B cell (primary cell): ENCODE measurements around the gene CASZ1. TPM values are rescaled to one million over a fixed set of nuclear protein-coding genes. Genes with fewer than 3 reads are reported as not detected.

Experiments used
- ATAC-seq: fragments of 200-7000 bp; cut with Tn5 transposase; one replicate; pipeline ENCODE4 v1.10.0; 2021; ENCODE audit warnings: low read depth, mild to moderate bottlenecking, moderate number of reproducible peaks, moderate library complexity
- CTCF ChIA-PET: fragments of 350-600 bp; sonication (Branson Sonifier 250); formaldehyde crosslinking; loops from one replicate; lab custom pipeline; 2021; ENCODE audit warnings: antibody characterized with exemption, inconsistent platforms; lab: Charles Lee
- POLR2A ChIA-PET: fragments of 350-600 bp; sonication (Branson Sonifier 250); formaldehyde crosslinking; loops from one replicate; lab custom pipeline; 2021; ENCODE audit warnings: antibody characterized with exemption; lab: Charles Lee
- DNase-seq: peaks from one replicate; pipeline ENCODE4 v3.0.0; 2013
- H2AFZ ChIP-seq: 2 replicates; pipeline ENCODE4 v1.6.1; 2012; ENCODE audit warnings: mild to moderate bottlenecking, low read depth, low read length; ENCODE audit not compliant: insufficient read depth, poor library complexity, severe bottlenecking
- H3K27ac ChIP-seq, 2 donors: 1 replicate in 1 of 2; 2 replicates in 1 of 2; pipeline ENCODE4 v1.5.1; 2012 to 2013; ENCODE audit warnings: low read length in 2 of 2, mild to moderate bottlenecking in 2 of 2, moderate library complexity in 1 of 2
- H3K27me3 ChIP-seq, 4 experiments: fragments of 200-600 bp in 1 of 4; sonication (generic) in 1 of 4; replicated peaks in 1 of 4; 1 replicate in 2 of 4; 2 replicates in 2 of 4; pipeline versions ENCODE4 v1.6.1 to v1.7.0; 2013 to 2016; ENCODE audit warnings: low read length in 3 of 4, mild to moderate bottlenecking in 2 of 4, mixed read lengths in 1 of 4, moderate library complexity in 1 of 4; ENCODE audit not compliant: insufficient read depth in 4 of 4, control insufficient read depth in 3 of 4; ENCODE audit errors: control extremely low read depth in 1 of 4
- H3K36me3 ChIP-seq, 2 experiments: replicated peaks in 1 of 2; 1 replicate in 1 of 2; 2 replicates in 1 of 2; pipeline versions ENCODE4 v1.6.1 to v1.7.1; 2013; ENCODE audit warnings: low read length in 1 of 2; ENCODE audit not compliant: insufficient read depth in 2 of 2, control insufficient read depth in 1 of 2; ENCODE audit errors: control extremely low read depth in 1 of 2, extremely low read depth in 1 of 2
- H3K4me1 ChIP-seq, 2 donors: fragments of 200-600 bp in 1 of 2; sonication (generic) in 1 of 2; 1 replicate in 1 of 2; 2 replicates in 1 of 2; pipeline versions ENCODE4 v1.5.1 to v1.6.1; 2013 to 2017; ENCODE audit warnings: low read length in 2 of 2; ENCODE audit not compliant: control insufficient read depth in 2 of 2, insufficient read depth in 2 of 2
- H3K4me2 ChIP-seq: replicated peaks from 2 replicates; pipeline ENCODE3; 2012; ENCODE audit warnings: mild to moderate bottlenecking, low read depth, low read length; ENCODE audit not compliant: poor library complexity, severe bottlenecking
- H3K4me3 ChIP-seq, 5 experiments: fragments of 200-600 bp in 1 of 5; sonication (generic) in 1 of 5; 1 replicate in 3 of 5; 2 replicates in 2 of 5; pipeline versions ENCODE4 v1.5.1 to v1.7.0; 2011 to 2016; ENCODE audit warnings: low read length in 4 of 5, mild to moderate bottlenecking in 4 of 5, low read depth in 2 of 5, control low read depth in 1 of 5, moderate library complexity in 1 of 5; ENCODE audit not compliant: insufficient read depth in 1 of 5; ENCODE audit errors: control extremely low read depth in 1 of 5, extremely low read depth in 1 of 5
- H3K79me2 ChIP-seq: fragments of 200-600 bp; sonication (generic); one replicate; pipeline ENCODE4 v1.6.0; 2016; ENCODE audit warnings: low read length; ENCODE audit not compliant: control insufficient read depth, insufficient read depth
- H3K9ac ChIP-seq: fragments of 200-600 bp; sonication (generic); 2 replicates; pipeline ENCODE4 v1.6.1; 2017; ENCODE audit warnings: mild to moderate bottlenecking, low read length, moderate library complexity
- H3K9me3 ChIP-seq, 3 donors: one replicate each; pipeline versions ENCODE4 v1.6.1 to v1.7.1; 2013; ENCODE audit warnings: low read length in 2 of 3; ENCODE audit not compliant: control insufficient read depth in 2 of 3, insufficient read depth in 1 of 3; ENCODE audit errors: control extremely low read depth in 1 of 3
- H4K20me1 ChIP-seq: 2 replicates; pipeline ENCODE4 v1.6.0; 2012; ENCODE audit warnings: mild to moderate bottlenecking, low read length; ENCODE audit not compliant: insufficient read depth, control insufficient read depth, poor library complexity, severe bottlenecking
- H3K27ac Mint-ChIP-seq: one replicate; pipeline ENCODE4 v1.8.0; 2021; ENCODE audit warnings: mixed read lengths
- H3K27me3 Mint-ChIP-seq: one replicate; pipeline ENCODE4 v1.8.0; 2021; ENCODE audit warnings: mixed read lengths
- H3K4me1 Mint-ChIP-seq: one replicate; pipeline ENCODE4 v1.8.0; 2021; ENCODE audit warnings: mixed read lengths
- H3K4me3 Mint-ChIP-seq: one replicate; pipeline ENCODE4 v1.8.0; 2021; ENCODE audit warnings: mixed read lengths
- H3K9me3 Mint-ChIP-seq: one replicate; pipeline ENCODE4 v1.8.0; 2022; ENCODE audit warnings: mixed read lengths; ENCODE audit not compliant: insufficient read depth
- EZH2 ChIP-seq: IDR thresholded peaks from 2 replicates; pipeline ENCODE4 v1.6.1; 2012; ENCODE audit warnings: borderline replicate concordance, low read depth, mild to moderate bottlenecking, moderate library complexity, low read length; ENCODE audit not compliant: insufficient read depth, poor library complexity, severe bottlenecking
- whole genome bisulfite sequencing: methylation state at CpG from one replicate; pipeline ENCODE4 v1.1.5; 2013; ENCODE audit warnings: missing lambda C conversion rate; ENCODE audit not compliant: insufficient coverage; 5-methylcytosine and 5-hydroxymethylcytosine counted together
- intact Hi-C: fragments of 100-400 bp; cut with micrococcal nuclease; formaldehyde crosslinking; loops from one replicate; pipeline ENCODE4 v1.10.0; 2022
- polyA plus RNA-seq: library from polyadenylated mRNA; depleted of rRNA; stranded (reverse); fragments of >200 nt; gene quantifications from 2 replicates; pipeline ENCODE4 v1.2.3, GENCODE V29; 2012
- total RNA-seq, 2 donors: library from RNA; stranded (reverse); fragments of 120-200 nt in 1 of 2; gene quantifications; 1 replicate in 1 of 2; 2 replicates in 1 of 2; pipeline versions ENCODE4 v1.2.3 to v1.2.4, GENCODE V29; 2013 to 2022
- TF ChIP-seq, protein P1 (sequence below): fragments of 200-600 bp; IDR thresholded peaks from one replicate; pipeline ENCODE4 v1.8.0; 2022; ENCODE audit warnings: antibody characterized with exemption, mild to moderate bottlenecking

The CASZ1 gene
- total and polyA plus RNA-seq, 2 donors (not counting 1 experiment from before 2014, with no cell fraction given), result 9.5 to 27.2 TPM

DNA sequence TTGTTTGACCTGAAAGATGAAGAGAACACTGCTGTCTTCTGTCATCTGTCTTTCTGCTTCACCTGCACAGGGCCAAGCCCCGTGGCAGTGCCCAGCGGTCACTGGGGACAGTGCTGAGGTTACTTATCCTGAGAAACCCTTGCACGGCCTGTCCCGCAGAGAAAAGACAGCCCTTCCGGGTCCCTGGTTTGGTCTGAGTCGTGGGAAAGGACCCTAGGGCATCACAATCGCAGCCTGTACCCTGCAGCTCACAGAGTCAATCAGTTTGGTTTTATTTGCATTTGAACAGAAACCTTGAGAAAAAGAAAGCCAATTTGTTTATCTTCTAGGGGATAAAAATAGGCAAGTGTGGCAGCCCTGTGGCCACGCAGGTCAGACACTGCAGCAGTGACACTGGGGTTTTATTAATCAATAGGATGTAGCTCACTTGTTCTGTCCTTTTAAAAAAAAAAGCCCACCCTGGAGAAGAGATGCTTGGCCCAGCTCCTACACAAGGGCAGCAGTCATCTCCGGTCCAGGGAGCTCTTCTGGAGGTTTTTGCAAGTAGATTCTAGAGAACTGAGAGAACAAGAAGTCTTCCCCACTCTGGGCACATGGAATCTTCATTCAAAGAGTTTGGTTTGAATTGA lies 201.7 kb downstream of the CASZ1 start:
- Histone ChIP-seq H3K79me2 (no peaks in the 10 kb centered on the region), H4K20me1 (peaks cover 3% of the 10 kb centered on the region), H3K4me3 (no peak overlapping the region), H3K4me1 (no peaks in the 10 kb centered on the region), H3K9ac (no peak overlapping the region), H2AFZ (no peak overlapping the region), H3K9me3 (no peaks in the 10 kb centered on the region), H3K27ac (no peak overlapping the region), H3K36me3 (peaks cover 0 to 4% of the 10 kb centered on the region in 2 experiments), H3K27me3 (no peaks in the 10 kb centered on the region), H3K4me2 (no peak overlapping the region)
- Mint-ChIP-seq H3K27me3 (no peaks in the 10 kb centered on the region), H3K9me3 (no peaks in the 10 kb centered on the region), H3K4me3 (no peak overlapping the region), H3K4me1 (peaks cover 5% of the 10 kb centered on the region), H3K27ac (no peak overlapping the region)
- CTCF ChIA-PET, result no interaction called here
- ATAC-seq (no peak), DNase-seq (no peak)
- no peak for TF ChIP-seq EZH2
- TF ChIP-seq, protein P1, sequence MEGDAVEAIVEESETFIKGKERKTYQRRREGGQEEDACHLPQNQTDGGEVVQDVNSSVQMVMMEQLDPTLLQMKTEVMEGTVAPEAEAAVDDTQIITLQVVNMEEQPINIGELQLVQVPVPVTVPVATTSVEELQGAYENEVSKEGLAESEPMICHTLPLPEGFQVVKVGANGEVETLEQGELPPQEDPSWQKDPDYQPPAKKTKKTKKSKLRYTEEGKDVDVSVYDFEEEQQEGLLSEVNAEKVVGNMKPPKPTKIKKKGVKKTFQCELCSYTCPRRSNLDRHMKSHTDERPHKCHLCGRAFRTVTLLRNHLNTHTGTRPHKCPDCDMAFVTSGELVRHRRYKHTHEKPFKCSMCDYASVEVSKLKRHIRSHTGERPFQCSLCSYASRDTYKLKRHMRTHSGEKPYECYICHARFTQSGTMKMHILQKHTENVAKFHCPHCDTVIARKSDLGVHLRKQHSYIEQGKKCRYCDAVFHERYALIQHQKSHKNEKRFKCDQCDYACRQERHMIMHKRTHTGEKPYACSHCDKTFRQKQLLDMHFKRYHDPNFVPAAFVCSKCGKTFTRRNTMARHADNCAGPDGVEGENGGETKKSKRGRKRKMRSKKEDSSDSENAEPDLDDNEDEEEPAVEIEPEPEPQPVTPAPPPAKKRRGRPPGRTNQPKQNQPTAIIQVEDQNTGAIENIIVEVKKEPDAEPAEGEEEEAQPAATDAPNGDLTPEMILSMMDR, result no peak
- 87% methylated on average over 8 of the region's 9 CpGs for WGBS
- intact Hi-C loops, result no loop called here
- POLR2A ChIA-PET, result no interaction called here

DNA sequence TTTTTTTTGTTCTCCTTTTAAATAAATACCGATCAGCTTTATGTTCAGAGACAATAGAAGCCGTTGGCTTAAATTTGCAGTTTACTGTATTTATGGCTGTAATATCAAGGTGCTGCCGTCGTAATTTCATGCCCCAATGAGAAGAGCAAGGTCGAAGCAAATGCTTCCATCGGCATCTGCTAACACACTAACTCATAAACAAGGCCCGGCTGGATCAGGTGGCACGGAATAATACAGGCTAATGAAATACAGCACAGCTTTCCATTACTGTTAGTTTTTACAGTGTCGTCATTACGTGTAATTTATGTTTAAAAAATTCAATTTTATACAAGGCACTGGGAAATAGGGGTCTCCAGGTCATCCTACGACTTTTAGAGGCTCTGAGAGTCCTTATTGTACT lies 202.7 kb downstream of the CASZ1 start:
- Histone ChIP-seq H3K4me1 (no peaks in the 10 kb centered on the region), H4K20me1 (peaks cover 3% of the 10 kb centered on the region), H3K79me2 (no peaks in the 10 kb centered on the region), H3K36me3 (peaks cover 0 to 4% of the 10 kb centered on the region in 2 experiments), H2AFZ (no peak overlapping the region), H3K27me3 (no peaks in the 10 kb centered on the region), H3K9me3 (no peaks in the 10 kb centered on the region), H3K27ac (no peak overlapping the region), H3K4me2 (no peak overlapping the region), H3K4me3 (no peak overlapping the region), H3K9ac (no peak overlapping the region)
- peaks cover 5% of the 10 kb centered on the region for H3K4me1 Mint-ChIP-seq
- CTCF ChIA-PET, result no interaction called here
- intact Hi-C loops, result no loop called here
- ATAC-seq, result no peak
- H3K9me3 Mint-ChIP-seq, result no peaks in the 10 kb centered on the region
- no CpG with 5 or more reads among the region's 11 CpGs for WGBS
- POLR2A ChIA-PET, result no interaction called here
- no peak overlapping the region for H3K4me3 Mint-ChIP-seq
- no peak for DNase-seq
- TF ChIP-seq EZH2, result no peak
- TF ChIP-seq, protein P1, result no peak
- no peaks in the 10 kb centered on the region for H3K27me3 Mint-ChIP-seq
- no peak overlapping the region for H3K27ac Mint-ChIP-seq
